CD14-positive monocyte (primary cell): ENCODE data around the gene ZNF630. TPM values are rescaled to one million over a fixed set of nuclear protein-coding genes. Genes with fewer than 3 reads are reported as not detected.

Experiments
- DNase-seq, 3 donors: peaks; one replicate each; pipeline ENCODE4 v3.0.0-alpha.2; 2011 to 2022
- H2AFZ ChIP-seq: 2 replicates; pipeline ENCODE4 v1.6.0; 2012; ENCODE audit warnings: mild to moderate bottlenecking, low read depth, low read length, inconsistent platforms; ENCODE audit not compliant: insufficient read depth, poor library complexity, severe bottlenecking
- H3K27ac ChIP-seq, 2 donors: 1 replicate in 1 of 2; 2 replicates in 1 of 2; pipeline ENCODE4 v1.5.1; 2012 to 2013; ENCODE audit warnings: low read length in 2 of 2, control low read depth in 1 of 2, inconsistent platforms in 1 of 2, low read depth in 1 of 2, mild to moderate bottlenecking in 1 of 2
- H3K27me3 ChIP-seq, 2 donors: one replicate each; pipeline versions ENCODE4 v1.6.0 to v1.6.1; 2011 to 2013; ENCODE audit warnings: low read length in 2 of 2; ENCODE audit not compliant: control insufficient read depth in 2 of 2, insufficient read depth in 2 of 2
- H3K36me3 ChIP-seq, 2 donors: replicated peaks in 1 of 2; 1 replicate in 1 of 2; 2 replicates in 1 of 2; pipeline versions ENCODE4 v1.5.1 to v1.6.1; 2012 to 2013; ENCODE audit warnings: low read length in 2 of 2, control low read depth in 1 of 2, inconsistent platforms in 1 of 2, mild to moderate bottlenecking in 1 of 2; ENCODE audit not compliant: insufficient read depth in 2 of 2, control insufficient read depth in 1 of 2
- H3K4me1 ChIP-seq, 2 donors: 1 replicate in 1 of 2; 2 replicates in 1 of 2; pipeline versions ENCODE4 v1.5.1 to v1.6.1; 2012 to 2013; ENCODE audit warnings: low read length in 2 of 2, control low read depth in 1 of 2, inconsistent platforms in 1 of 2, mild to moderate bottlenecking in 1 of 2, moderate library complexity in 1 of 2; ENCODE audit not compliant: insufficient read depth in 2 of 2, control insufficient read depth in 1 of 2
- H3K4me2 ChIP-seq: replicated peaks from 2 replicates; pipeline ENCODE3; 2012; ENCODE audit warnings: low read length, moderate library complexity, mild to moderate bottlenecking; ENCODE audit not compliant: poor library complexity, severe bottlenecking; ENCODE audit errors: extremely low read depth
- H3K4me3 ChIP-seq, 3 experiments: fragments of 200-600 bp in 1 of 3; sonication (generic) in 1 of 3; replicated peaks in 1 of 3; 1 replicate in 2 of 3; 2 replicates in 1 of 3; pipeline ENCODE4 v1.5.1; 2011 to 2013; ENCODE audit warnings: low read length in 3 of 3, mild to moderate bottlenecking in 3 of 3, control low read depth in 2 of 3, low read depth in 2 of 3, inconsistent platforms in 1 of 3, moderate library complexity in 1 of 3
- H3K79me2 ChIP-seq: 2 replicates; pipeline ENCODE4 v1.6.0; 2012; ENCODE audit warnings: mild to moderate bottlenecking, control low read depth, inconsistent platforms, low read length, moderate library complexity; ENCODE audit not compliant: insufficient read depth
- H3K9ac ChIP-seq: 2 replicates; pipeline ENCODE4 v1.6.0; 2017; ENCODE audit warnings: low read length, mild to moderate bottlenecking; ENCODE audit not compliant: insufficient read depth, poor library complexity, severe bottlenecking
- H3K9me3 ChIP-seq, 2 donors: replicated peaks in 1 of 2; 1 replicate in 1 of 2; 2 replicates in 1 of 2; pipeline versions ENCODE4 v1.5.1 to v1.6.1; 2012 to 2013; ENCODE audit warnings: low read length in 2 of 2, control low read depth in 1 of 2; ENCODE audit not compliant: control insufficient read depth in 1 of 2, insufficient read depth in 1 of 2
- H4K20me1 ChIP-seq: 2 replicates; pipeline ENCODE4 v1.6.0; 2012; ENCODE audit warnings: mild to moderate bottlenecking, low read length, control low read depth, moderate library complexity; ENCODE audit not compliant: insufficient read depth
- H3K27ac Mint-ChIP-seq, 7 donors: one replicate each; pipeline ENCODE4 v1.8.0; 2020; ENCODE audit warnings: mild to moderate bottlenecking in 7 of 7, mixed read lengths in 7 of 7, moderate library complexity in 6 of 7, inconsistent platforms in 2 of 7
- H3K27me3 Mint-ChIP-seq, 3 donors: one replicate each; pipeline ENCODE4 v1.8.0; 2021 to 2022; ENCODE audit warnings: low read depth in 3 of 3, mild to moderate bottlenecking in 3 of 3, mixed read lengths in 3 of 3, moderate library complexity in 3 of 3, inconsistent platforms in 1 of 3
- H3K36me3 Mint-ChIP-seq, 2 donors: one replicate each; pipeline ENCODE4 v1.8.0; 2020; ENCODE audit warnings: mixed read lengths in 2 of 2, inconsistent platforms in 1 of 2, mild to moderate bottlenecking in 1 of 2
- H3K4me1 Mint-ChIP-seq: one replicate; pipeline ENCODE4 v1.8.0; 2020; ENCODE audit warnings: mild to moderate bottlenecking, mixed read lengths
- H3K4me3 Mint-ChIP-seq, 2 donors: one replicate each; pipeline ENCODE4 v1.8.0; 2020; ENCODE audit warnings: mild to moderate bottlenecking in 2 of 2, mixed read lengths in 2 of 2, moderate library complexity in 1 of 2
- H3K9me3 Mint-ChIP-seq, 7 donors: one replicate each; pipeline ENCODE4 v1.8.0; 2020 to 2022; ENCODE audit warnings: mixed read lengths in 7 of 7, mild to moderate bottlenecking in 6 of 7, moderate library complexity in 6 of 7, inconsistent platforms in 2 of 7
- WGBS: methylation state at CpG from one replicate; pipeline ENCODE4 v1.1.5; 2013; ENCODE audit warnings: missing lambda C conversion rate; ENCODE audit not compliant: insufficient coverage; 5-methylcytosine and 5-hydroxymethylcytosine counted together
- intact Hi-C, 2 donors: fragments of 100-400 bp; cut with micrococcal nuclease; formaldehyde crosslinking; loops; one replicate each; pipeline versions ENCODE4 v1.15.0 to v1.15.1; 2023
- polyA plus RNA-seq, 3 donors: library from polyadenylated mRNA; depleted of rRNA in 1 of 3; unstranded in 2 of 3; stranded (reverse) in 1 of 3; fragments of 300-500 nt in 2 of 3; fragments of >200 nt in 1 of 3; fragmentation: Illumina TruSeq in 2 of 3; gene quantifications; 1 replicate in 2 of 3; 2 replicates in 1 of 3; pipeline ENCODE4 v1.2.3, GENCODE V29; 2012 to 2021
- TF ChIP-seq, protein P1 (sequence below): fragments of 200-600 bp; IDR thresholded peaks from one replicate; pipeline ENCODE4 v1.8.0; 2022; ENCODE audit warnings: antibody characterized with exemption, mild to moderate bottlenecking

Gene ZNF630
- polyA plus RNA-seq, 3 donors = 0.56 to 1.7 (median 0.87) TPM

- TF ChIP-seq, protein P1, sequence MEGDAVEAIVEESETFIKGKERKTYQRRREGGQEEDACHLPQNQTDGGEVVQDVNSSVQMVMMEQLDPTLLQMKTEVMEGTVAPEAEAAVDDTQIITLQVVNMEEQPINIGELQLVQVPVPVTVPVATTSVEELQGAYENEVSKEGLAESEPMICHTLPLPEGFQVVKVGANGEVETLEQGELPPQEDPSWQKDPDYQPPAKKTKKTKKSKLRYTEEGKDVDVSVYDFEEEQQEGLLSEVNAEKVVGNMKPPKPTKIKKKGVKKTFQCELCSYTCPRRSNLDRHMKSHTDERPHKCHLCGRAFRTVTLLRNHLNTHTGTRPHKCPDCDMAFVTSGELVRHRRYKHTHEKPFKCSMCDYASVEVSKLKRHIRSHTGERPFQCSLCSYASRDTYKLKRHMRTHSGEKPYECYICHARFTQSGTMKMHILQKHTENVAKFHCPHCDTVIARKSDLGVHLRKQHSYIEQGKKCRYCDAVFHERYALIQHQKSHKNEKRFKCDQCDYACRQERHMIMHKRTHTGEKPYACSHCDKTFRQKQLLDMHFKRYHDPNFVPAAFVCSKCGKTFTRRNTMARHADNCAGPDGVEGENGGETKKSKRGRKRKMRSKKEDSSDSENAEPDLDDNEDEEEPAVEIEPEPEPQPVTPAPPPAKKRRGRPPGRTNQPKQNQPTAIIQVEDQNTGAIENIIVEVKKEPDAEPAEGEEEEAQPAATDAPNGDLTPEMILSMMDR = peak; percentile 65
- intact Hi-C loops = loop anchor here in 1 of 2 donors (5.0 kb wide), 2 partner anchors 173 to 193 kb away; no protein-coding TSS in a partner anchor
- WGBS = 20% methylated on average over 1 of the region's 7 CpGs
- Mint-ChIP-seq H3K9me3 (peaks cover 0 to 8% (median 2%) of the 10 kb centered on the region in 7 donors), H3K36me3 (no peaks in the 10 kb centered on the region), H3K4me3 (no peak overlapping the region), H3K27me3 (peaks cover 0 to 4% (median 0%) of the 10 kb centered on the region in 3 donors), H3K4me1 (peaks cover 15% of the 10 kb centered on the region), H3K27ac (peak overlapping the region in 1 of 7 donors; percentile 79)
- no peak overlapping the region for H3K27ac ChIP-seq
- no peaks in the 10 kb centered on the region for H3K36me3 ChIP-seq
- H3K79me2 ChIP-seq = no peaks in the 10 kb centered on the region
- no peak overlapping the region for H3K4me3 ChIP-seq
- no peaks in the 10 kb centered on the region for H3K27me3 ChIP-seq
- H3K4me1 ChIP-seq = peaks cover 19% of the 10 kb centered on the region in 2 donors
- H3K9ac ChIP-seq = no peak overlapping the region
- peak; percentile 52 to 68 (median 66) for DNase-seq
- no peak overlapping the region for H3K4me2 ChIP-seq
- no peaks in the 10 kb centered on the region for H3K9me3 ChIP-seq
- no peaks in the 10 kb centered on the region for H4K20me1 ChIP-seq
- peak overlapping the region; percentile 15 for H2AFZ ChIP-seq
Measured at GRCh38 chrX:48025561-48025960, 45.9 kb downstream of the ZNF630 start.

GRCh38 chrX:48022738-48023137, 48.7 kb downstream of the ZNF630 start:
- no peak overlapping the region for H3K9ac ChIP-seq
- TF ChIP-seq, protein P1 = no peak
- H3K27me3 ChIP-seq = no peaks in the 10 kb centered on the region
- no peaks in the 10 kb centered on the region for H3K36me3 Mint-ChIP-seq
- WGBS = no CpG with 5 or more reads among the region's 3 CpGs
- H4K20me1 ChIP-seq = no peaks in the 10 kb centered on the region
- peak in 1 of 3 donors; percentile 13 for DNase-seq
- no peak overlapping the region for H3K4me2 ChIP-seq
- H3K36me3 ChIP-seq = no peaks in the 10 kb centered on the region
- H3K4me1 ChIP-seq = peaks cover 19% of the 10 kb centered on the region in 2 donors
- H3K4me1 Mint-ChIP-seq = peaks cover 15% of the 10 kb centered on the region
- peaks cover 0 to 8% (median 2%) of the 10 kb centered on the region in 7 donors for H3K9me3 Mint-ChIP-seq
- H3K9me3 ChIP-seq = no peaks in the 10 kb centered on the region
- no peak overlapping the region for H2AFZ ChIP-seq
- intact Hi-C loops = loop anchor here (5.0 kb wide), 2 partner anchors 185 to 460 kb away; partner anchors contain the start of genes ARAF (in 1 of the 2) and ZNF81 (in 1 of the 2)
- no peak overlapping the region for H3K4me3 ChIP-seq
- H3K27ac ChIP-seq = no peak overlapping the region
- H3K27me3 Mint-ChIP-seq = peaks cover 0 to 2% (median 0%) of the 10 kb centered on the region in 3 donors
- no peak overlapping the region for H3K4me3 Mint-ChIP-seq
- H3K79me2 ChIP-seq = no peaks in the 10 kb centered on the region
- H3K27ac Mint-ChIP-seq = peak overlapping the region in 4 of 7 donors; percentile 5 to 68 (median 22)
